Inferior parietal cortex (tissue), 1 donor: ENCODE results near the gene CCDC57.
A peak's percentile ranks its signal among the peaks of the same experiment; 100 is the strongest.
"Not testable (repeated sequence)": the region's sequence is repeated elsewhere in the genome, so short reads cannot be mapped to it uniquely, and the experiment has no call there.

ENCODE experiments used
- DNase-seq: peaks from one replicate; pipeline ENCODE4 v3.0.0-alpha.2; 2016; ENCODE audit errors: extremely low spot score

CCDC57 gene

DNA sequence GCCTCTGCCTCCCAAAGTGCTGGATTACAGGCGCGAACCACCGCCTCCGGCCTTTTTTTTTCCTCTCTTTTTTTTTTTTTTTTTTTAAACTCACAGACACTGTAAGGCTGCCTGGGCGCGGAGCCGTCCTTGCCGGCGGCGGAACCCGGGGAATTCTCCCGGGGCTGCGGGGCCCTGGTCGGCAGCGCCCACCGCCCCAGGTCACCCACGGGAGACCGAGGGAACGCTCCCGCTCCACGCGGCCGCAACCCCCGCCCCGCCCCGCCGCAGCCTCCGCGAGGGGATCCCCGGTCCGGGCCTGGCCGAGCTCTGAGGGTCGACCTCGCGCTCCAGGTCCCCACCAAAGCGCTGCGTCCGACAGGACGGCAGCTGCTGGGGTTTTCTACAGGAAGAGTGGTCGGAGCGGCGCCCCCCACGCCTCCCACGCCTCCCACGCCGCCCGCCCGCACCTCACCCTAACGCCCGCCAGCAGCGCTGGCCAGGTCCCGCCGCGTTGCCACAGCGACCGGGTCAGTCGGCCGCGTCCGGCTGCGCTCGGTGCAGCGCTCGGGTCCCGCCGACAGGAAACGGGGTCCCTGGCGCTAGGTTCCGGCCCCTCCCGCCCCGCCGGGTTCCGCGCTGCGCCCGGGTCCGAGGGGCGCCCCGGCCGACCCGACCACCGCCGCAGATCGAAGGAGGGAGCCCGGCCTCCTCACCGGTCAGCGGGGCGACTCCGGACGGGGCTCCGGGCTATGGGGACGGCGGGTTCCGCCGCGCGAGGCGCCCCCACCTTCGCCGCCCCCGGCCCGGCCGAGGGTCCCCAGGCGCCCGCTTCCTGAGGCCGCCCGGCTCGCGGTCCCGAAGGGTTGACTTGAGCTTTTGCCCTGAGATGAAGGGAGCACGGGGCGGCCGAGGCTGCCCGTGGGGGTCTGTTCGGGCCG lies at the start of gene CCDC57:
Gene CCDC57, minus strand, starts transcription at position 512 of the 920 bp plus-strand sequence. CDS start 10,898 bp downstream, outside the sequence.
- peak; percentile 60 for DNase-seq

GRCh38 chr17:82262344-82262743 lies 49.7 kb upstream of the CCDC57 start:
- DNase-seq, result no peak

DNA sequence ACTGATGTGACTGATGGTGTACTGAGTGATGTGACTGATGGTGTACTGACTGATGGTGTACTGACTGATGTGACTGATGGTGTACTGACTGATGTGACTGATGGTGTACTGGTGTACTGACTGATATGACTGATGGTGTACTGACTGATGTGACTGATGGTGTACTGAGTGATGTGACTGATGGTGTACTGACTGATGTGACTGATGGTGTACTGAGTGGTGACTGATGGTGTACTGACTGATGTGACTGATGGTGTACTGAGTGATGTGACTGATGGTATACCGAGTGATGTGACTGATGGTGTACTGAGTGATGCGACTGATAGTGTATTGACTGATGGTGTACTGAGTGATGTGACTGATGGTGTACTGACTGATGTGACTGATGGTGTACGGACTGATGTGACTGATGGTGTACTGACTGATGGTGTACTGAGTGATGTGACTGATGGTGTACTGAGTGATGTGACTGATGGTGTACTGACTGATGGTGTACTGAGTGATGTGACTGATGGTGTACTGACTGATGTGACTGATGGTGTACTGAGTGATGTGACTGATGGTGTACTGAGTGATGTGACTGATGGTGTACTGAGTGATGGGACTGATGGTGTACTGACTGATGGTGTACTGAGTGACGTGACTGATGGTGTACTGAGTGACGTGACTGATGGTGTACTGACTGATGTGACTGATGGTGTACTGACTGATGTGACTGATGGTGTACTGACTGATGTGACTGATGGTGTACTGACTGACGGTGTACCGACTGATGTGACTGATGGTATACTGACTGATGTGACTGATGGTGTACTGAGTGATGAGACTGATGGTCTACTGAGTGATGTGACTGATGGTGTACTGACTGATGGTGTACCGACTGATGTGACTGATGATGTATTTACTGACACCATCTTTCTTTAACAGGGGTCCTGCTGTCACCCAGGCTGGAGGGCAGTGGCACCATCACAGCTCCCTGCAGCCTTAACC lies 47.6 kb upstream of the CCDC57 start:
- not testable (repeated sequence) for DNase-seq

DNA sequence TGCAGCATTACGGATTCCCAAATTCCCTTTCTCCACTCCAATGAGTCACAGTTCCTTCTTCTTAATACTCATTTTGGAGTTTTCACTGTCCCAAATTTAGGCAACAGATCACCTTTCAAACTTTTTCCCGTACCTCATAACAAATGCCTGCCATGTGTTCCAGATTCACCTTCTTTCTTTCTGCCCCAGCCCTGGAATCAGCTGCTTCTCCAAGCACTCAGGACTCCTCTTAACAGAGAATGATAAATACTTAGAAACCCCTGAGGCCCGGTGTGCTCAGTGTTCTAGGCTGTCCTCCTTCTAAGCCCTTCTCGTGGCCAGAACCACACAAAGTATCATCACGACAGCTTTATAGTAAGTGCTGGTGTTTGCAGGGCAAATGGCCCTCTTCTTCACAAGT lies 45.9 kb upstream of the CCDC57 start:
- DNase-seq, result no peak

DNA sequence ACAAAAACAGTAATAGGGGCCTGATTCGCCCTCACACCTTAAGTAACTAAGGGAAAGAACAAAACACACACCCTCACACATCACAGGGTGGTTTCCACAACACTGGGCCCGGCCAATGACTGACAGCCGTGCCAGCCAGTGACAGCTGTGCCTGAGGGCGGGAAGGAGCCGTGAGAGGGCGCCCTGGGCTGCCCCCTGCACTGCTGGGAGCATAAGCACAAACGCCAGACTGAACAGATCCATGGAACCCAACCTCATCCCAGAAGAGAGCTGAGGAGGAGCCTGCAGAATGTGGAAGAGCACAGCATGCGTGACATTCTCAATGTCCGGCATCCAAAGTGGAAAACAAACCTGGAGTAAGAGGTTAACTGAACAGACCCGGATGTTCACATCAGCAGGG lies 44.8 kb upstream of the CCDC57 start:
- no peak for DNase-seq

DNA sequence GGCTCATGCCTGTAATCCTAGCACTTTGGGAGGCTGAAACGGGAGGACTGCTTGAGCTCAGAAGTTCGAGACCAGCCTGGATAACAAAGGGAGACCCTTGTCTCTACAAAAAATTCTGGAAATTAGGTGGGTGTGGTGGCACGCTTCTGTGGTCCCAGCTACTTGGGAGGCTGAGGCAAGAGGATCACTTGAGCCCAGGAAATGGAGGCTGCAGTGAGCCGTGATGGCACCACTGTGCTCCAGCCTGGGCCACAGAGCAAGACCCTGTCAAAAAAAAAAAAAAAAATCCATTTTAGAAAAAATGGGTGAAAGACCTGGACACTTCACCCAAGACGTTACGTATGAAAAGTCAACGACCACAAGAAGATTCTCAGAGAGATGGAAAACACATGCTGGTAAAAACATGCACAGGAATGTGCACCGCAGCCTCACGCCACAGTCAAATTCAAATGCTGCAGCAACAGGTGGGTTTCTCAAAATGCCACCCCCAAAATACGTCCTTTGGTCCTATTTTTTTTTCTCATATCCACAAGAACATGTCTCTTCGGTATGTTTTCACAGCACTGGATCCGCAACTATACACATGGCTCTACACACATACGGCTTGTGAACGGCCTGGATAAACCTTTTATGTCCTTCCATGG lies 43.7 kb upstream of the CCDC57 start:
- DNase-seq, result no peak

DNA sequence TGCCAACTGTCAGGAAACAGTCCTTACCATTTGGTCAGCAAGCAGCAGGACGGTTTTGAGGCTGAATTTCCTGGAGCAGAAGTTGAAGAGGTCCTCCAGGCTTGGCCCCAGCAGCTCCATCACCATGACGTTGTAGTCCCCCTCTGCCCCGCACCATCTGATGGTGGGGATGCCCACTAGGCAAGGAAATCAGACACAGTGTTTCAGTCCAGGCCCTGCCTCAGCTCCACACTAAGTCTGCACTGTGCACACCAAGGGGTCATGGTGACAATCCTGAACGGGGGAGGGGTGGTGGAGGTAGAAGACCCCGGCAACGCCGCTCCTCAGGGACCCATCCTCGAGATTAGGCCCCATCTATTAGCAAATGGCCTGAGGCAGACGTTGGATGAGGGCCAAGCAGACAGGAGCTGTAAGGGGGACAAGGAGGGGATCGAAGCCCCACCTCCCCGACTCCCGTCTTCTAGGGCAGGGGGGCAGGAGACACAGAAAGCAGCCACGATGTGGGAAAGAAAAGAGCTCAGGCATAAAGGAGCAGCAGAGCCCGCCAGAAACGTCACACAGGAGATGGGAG lies 42.8 kb upstream of the CCDC57 start:
- DNase-seq, result no peak

DNA sequence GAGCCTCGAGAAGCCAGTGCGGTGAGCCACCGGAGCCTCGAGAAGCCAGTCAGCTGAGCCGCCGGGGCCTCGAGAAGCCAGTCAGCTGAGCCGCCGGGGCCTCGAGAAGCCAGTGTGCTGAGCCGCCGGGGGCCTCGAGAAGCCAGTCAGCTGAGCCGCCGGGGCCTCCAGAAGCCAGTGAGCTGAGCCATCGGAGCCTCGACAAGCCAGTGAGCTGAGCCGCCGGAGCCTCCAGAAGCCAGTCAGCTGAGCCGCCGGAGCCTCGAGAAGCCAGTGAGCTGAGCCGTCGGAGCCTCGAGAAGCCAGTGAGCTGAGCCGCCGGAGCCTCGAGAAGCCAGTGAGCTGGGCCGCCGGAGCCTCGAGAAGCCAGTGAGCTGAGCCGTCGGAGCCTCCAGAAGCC lies 42.1 kb upstream of the CCDC57 start:
- DNase-seq, result not testable (repeated sequence)

- DNase-seq, result not testable (repeated sequence)
Observed at GRCh38 chr17:82254096-82254495, 41.5 kb upstream of the CCDC57 start.

DNA sequence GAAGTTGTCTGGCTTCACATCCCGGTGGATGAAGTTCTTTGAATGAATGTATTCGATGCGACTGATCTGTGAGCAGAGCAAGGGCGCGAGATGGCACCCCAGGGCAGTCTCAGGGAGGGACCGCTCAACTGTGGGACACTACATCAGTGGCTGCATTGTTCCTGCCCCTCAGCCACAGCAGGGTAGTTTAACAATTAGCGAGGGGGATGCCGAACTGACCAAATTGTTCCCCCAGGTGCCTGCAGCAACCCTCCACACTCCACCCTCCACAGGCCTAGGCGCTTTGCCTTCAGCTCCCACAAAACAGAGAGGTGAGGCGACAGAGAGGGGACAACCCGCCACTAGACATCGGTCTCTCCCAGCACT lies 40.5 kb upstream of the CCDC57 start:
- no peak for DNase-seq

DNA sequence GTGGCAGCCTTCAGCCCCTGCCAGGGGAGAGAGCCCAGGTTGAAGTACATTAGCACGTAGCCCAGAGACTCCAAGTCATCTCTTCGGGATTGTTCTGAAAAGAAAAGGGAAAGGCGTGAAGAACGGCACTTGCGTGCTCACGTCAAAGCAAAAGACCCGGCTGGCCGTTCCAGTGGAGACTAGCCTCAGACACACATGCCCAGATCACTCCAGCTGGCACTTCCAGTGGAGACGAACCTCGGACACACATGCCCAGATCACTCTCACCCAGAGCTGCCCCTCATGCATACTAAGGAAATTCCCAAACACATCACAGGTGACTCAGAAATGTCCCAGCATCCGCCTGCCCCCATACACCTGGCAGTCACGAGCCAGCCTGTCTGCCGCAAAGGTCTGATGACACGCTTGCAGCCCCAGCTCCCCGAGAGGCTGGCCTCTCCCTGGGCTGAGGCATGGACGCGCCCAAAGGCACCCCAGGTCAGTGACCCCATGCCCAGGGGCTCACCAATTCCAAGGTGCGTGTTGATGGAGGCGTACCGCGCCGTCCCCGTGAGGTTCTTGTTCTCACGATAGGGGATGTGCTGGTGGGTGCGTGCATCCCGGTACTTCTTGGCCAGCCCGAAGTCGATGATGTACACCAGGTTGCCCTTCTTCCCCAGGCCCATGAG lies 40.0 kb upstream of the CCDC57 start:
- DNase-seq, result no peak

DNA sequence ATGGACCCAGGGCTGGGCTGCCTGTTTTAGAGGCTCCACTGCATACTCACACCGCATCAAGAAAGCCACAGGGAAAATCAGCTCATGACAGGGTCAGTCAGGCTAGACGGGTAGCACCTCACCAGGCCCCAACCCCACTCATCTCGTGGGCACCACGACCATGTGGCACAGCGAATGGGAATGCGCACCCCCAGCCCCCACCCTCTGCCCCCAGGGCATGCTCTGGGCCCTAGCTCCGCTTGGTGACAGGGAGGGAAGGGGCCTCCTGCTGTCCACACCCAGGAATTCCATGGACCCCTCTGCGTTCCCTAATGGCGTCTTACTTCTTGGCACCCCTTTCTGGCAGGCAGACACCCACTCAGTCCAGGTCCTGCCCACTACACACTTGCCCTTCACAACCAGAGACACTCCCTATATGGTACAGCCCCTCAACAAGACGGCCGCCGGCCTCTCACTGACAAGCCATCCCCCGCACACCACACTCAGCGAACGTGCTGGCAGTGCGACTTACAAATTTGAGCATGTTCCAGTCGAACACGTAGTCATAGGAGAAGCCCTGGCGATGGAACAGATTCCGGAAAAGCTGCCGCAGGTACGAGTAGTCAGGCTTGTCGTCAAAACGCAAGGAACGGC lies 38.3 kb upstream of the CCDC57 start:
- no peak for DNase-seq

DNA sequence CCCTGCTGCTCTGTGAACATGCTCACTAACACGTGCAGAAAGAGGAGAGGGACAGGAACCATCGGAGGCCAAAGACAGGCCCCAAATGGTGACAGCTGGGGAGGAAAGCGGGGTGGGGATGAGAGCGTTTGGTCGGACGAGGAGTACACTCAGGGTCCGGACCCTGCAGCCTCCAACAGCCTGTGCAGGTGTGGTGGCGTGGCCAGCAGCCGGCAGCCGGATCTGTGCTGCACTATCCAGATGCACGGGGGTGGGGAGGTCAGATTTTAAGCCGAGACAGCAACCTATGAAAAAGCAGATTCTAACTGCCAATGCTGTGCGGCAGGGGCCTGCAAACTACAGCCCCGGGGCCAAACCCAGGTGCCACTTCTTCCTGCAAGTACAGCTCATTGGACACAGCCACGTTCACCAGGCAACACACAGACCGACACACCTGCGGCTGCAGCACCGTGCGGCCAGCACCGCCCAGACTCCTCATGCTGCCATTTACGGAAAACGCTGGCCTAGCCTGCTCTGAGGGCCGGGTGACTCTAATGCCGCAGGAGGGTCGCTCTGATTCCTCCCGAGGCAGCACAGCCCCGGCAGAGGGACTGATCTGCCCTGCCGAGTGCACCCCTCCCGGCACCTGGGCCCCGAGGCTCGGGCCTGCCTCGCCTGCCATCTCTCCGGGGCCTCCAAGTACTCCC lies 37.4 kb upstream of the CCDC57 start:
- DNase-seq, result no peak

DNA sequence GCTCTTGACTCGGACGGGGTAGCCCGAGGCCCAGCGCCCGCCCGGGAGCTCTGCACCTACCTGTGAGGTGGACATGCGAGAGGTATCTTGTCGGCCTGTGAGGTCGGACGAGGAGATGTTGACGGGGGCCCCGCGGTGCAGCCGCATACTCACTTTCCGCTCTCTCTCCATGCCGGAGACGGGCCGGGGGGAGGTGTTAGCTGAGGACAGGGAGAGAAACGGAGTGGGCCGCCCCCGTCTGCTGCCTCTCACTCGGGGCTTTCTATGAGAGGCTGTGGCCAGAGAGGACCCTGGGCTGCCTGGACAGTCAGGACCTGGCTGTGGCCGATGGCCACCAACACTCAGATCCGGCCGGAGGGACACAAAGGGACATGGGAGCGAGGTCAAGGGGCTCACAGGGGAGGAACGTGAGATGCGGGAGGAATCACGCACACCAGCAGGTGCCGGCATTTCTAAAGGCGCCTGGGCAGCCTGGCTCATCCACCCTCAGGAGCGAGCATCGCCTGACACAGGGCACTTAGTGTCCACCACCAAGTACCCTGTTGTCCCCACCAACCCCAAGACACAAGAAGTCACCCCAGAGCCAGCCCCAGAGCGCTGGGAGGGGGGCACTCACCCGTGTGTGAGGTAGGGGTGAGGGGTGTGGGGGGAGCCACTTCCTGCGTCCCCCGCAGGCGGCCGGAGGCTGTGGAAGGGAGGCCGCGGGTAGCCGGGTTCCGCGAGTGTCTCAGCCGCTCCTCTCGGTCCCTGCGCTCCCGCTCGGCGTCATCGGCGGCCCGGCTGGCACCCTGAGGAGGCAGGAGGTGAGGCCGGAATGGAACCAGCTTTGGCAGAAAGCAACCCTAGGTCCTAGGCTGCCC lies 36.4 kb upstream of the CCDC57 start:
- no peak for DNase-seq

- no peak for DNase-seq
Observed at GRCh38 chr17:82247856-82248671, 35.4 kb upstream of the CCDC57 start.

DNA sequence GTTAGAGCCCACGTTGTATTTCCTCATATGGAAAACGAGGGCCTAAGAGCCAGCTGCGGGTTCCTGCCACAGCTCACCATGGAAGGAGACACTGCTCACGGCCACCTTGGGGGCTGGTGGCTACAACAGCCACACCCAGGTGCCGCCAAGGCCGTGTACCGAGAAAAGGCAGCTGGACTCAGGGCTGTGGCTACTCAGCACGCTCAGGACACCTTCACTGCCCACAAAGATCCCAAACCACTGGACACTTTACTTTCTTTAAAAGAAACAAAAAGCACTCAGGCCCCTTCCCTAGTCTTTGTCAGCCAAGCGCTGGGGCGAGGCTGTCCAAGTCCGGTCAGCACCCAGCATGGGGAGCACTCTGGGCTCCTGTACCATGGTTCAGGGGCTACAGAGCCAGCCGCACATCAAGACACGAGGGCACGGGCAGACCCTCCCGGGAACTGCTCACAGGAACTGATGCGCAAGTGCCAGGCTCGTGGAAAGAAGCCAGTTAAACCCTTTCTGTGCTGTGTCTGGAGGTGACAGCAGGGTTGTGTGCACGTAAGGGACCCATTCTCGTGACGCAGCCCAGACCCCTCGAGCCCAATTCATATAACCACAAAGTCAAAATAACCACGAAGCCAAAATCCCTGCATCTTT lies 34.7 kb upstream of the CCDC57 start:
- DNase-seq, result no peak

- DNase-seq, result no peak
Observed at GRCh38 chr17:82246365-82247181, 33.9 kb upstream of the CCDC57 start.
